IMR-90 (cell line): Measurements from ENCODE around the gene TBRG4. TPM values are rescaled to one million over a fixed set of nuclear protein-coding genes. Genes with fewer than 3 reads are reported as not detected.

ENCODE experiments used
- ATAC-seq: fragments of 200-7000 bp; cut with Tn5 transposase; 2 replicates; pipeline ENCODE4 v1.9.1; 2020; ENCODE audit warnings: low read depth, mild to moderate bottlenecking, moderate library complexity
- BruUV-seq: library from RNA; stranded (reverse); fragments of 400-500 nt; replicated peaks from 2 replicates; lab custom pipeline; 2021; lab: Mats Ljungman, UMichigan
- CTCF ChIA-PET: fragments of 300-600 bp; formaldehyde crosslinking; extraction: SDS; loops from one replicate; lab custom pipeline; 2021; ENCODE audit warnings: antibody characterized with exemption; lab: Yijun Ruan, JAX
- POLR2A ChIA-PET: fragments of 300-600 bp; sonication (Branson Sonifier 250); formaldehyde crosslinking; loops from one replicate; lab custom pipeline; 2022; ENCODE audit warnings: antibody characterized with exemption; ENCODE audit not compliant: unreplicated experiment; lab: Charles Lee
- DNase-seq: peaks from one replicate; pipeline ENCODE4 v3.0.0; 2013
- H2AFZ ChIP-seq: replicated peaks from 2 replicates; pipeline ENCODE3; 2013; ENCODE audit warnings: low read length, mild to moderate bottlenecking; ENCODE audit not compliant: poor library complexity
- H2AK5ac ChIP-seq: 2 replicates; pipeline ENCODE4 v1.6.1; 2013; ENCODE audit warnings: low read depth, low read length, inconsistent platforms
- H2AK9ac ChIP-seq: replicated peaks from 2 replicates; pipeline ENCODE3; 2013; ENCODE audit warnings: mild to moderate bottlenecking, low read depth, low read length, moderate library complexity; ENCODE audit not compliant: poor library complexity
- H2BK120ac ChIP-seq: 2 replicates; pipeline ENCODE4 v1.6.1; 2013; ENCODE audit warnings: low read depth, low read length, inconsistent platforms
- H2BK15ac ChIP-seq: 3 replicates; pipeline ENCODE4 v1.6.1; 2013; ENCODE audit warnings: low read depth, low read length, inconsistent platforms
- H2BK20ac ChIP-seq: 2 replicates; pipeline ENCODE4 v1.6.1; 2013; ENCODE audit warnings: low read depth, mild to moderate bottlenecking, inconsistent platforms, low read length, moderate library complexity
- H2BK5ac ChIP-seq: 2 replicates; pipeline ENCODE4 v1.6.1; 2013; ENCODE audit warnings: mild to moderate bottlenecking, low read depth, low read length, inconsistent platforms; ENCODE audit not compliant: poor library complexity, severe bottlenecking
- H3K14ac ChIP-seq: replicated peaks from 2 replicates; pipeline ENCODE4 v1.6.1; 2013; ENCODE audit warnings: low read depth, low read length, inconsistent platforms
- H3K18ac ChIP-seq: 2 replicates; pipeline ENCODE4 v1.6.1; 2013; ENCODE audit warnings: low read depth, low read length, control low read depth
- H3K23ac ChIP-seq: 2 replicates; pipeline ENCODE4 v1.6.1; 2013; ENCODE audit warnings: low read depth, low read length, inconsistent platforms
- H3K27ac ChIP-seq: 2 replicates; pipeline ENCODE4 v1.5.1; 2013; ENCODE audit warnings: mild to moderate bottlenecking, control low read depth, low read length; ENCODE audit not compliant: insufficient read depth
- H3K27me3 ChIP-seq: 2 replicates; pipeline ENCODE4 v1.6.1; 2013; ENCODE audit warnings: low read length; ENCODE audit not compliant: control insufficient read depth, insufficient read depth
- H3K36me3 ChIP-seq: 2 replicates; pipeline ENCODE4 v1.6.1; 2013; ENCODE audit warnings: low read length, mixed read lengths; ENCODE audit not compliant: control insufficient read depth, insufficient read depth
- H3K4ac ChIP-seq: 2 replicates; pipeline ENCODE4 v1.6.1; 2013; ENCODE audit warnings: low read depth, low read length, inconsistent platforms
- H3K4me1 ChIP-seq: 2 replicates; pipeline ENCODE4 v1.6.1; 2013; ENCODE audit warnings: low read length, mixed read lengths; ENCODE audit not compliant: control insufficient read depth, insufficient read depth
- H3K4me2 ChIP-seq: 2 replicates; pipeline ENCODE4 v1.6.1; 2013; ENCODE audit warnings: low read depth, mild to moderate bottlenecking, control low read depth, low read length, moderate library complexity
- H3K4me3 ChIP-seq: 2 replicates; pipeline ENCODE4 v1.5.1; 2013; ENCODE audit warnings: low read depth, mild to moderate bottlenecking, control low read depth, low read length, moderate library complexity; ENCODE audit not compliant: insufficient read depth
- H3K56ac ChIP-seq: 2 replicates; pipeline ENCODE4 v1.6.1; 2013; ENCODE audit warnings: low read length, inconsistent platforms; ENCODE audit not compliant: insufficient read depth; ENCODE audit errors: extremely low read depth
- H3K79me1 ChIP-seq, 2 experiments: 2 replicates each; pipeline ENCODE4 v1.6.1; 2013; ENCODE audit warnings: low read length in 2 of 2, inconsistent platforms in 1 of 2, low read depth in 1 of 2
- H3K9ac ChIP-seq: 2 replicates; pipeline ENCODE4 v1.6.1; 2013; ENCODE audit warnings: low read depth, low read length, control low read depth
- H3K9me1 ChIP-seq: 2 replicates; pipeline ENCODE4 v1.6.1; 2013; ENCODE audit warnings: low read length, inconsistent platforms; ENCODE audit not compliant: insufficient read depth
- H3K9me3 ChIP-seq: 2 replicates; pipeline ENCODE4 v1.6.1; 2013; ENCODE audit warnings: low read length; ENCODE audit not compliant: control insufficient read depth, insufficient read depth
- H4K20me1 ChIP-seq: 2 replicates; pipeline ENCODE4 v1.6.1; 2013; ENCODE audit warnings: low read length, inconsistent platforms; ENCODE audit not compliant: insufficient read depth
- H4K5ac ChIP-seq: 2 replicates; pipeline ENCODE4 v1.6.1; 2013; ENCODE audit warnings: mild to moderate bottlenecking, low read depth, low read length, control low read depth
- H4K8ac ChIP-seq, 2 experiments: 2 replicates each; pipeline ENCODE4 v1.6.1; 2013; ENCODE audit warnings: low read depth in 2 of 2, low read length in 2 of 2, control low read depth in 1 of 2, inconsistent platforms in 1 of 2
- H4K91ac ChIP-seq: 2 replicates; pipeline ENCODE4 v1.6.1; 2013; ENCODE audit warnings: low read depth, low read length, inconsistent platforms; ENCODE audit not compliant: insufficient read depth
- CTCF ChIP-seq: conservative IDR thresholded peaks from 2 replicates; pipeline ENCODE4 v1.5.1; 2012; ENCODE audit warnings: mild to moderate bottlenecking, low read depth, low read length, improper control_type of control experiment
- MAFK ChIP-seq: IDR thresholded peaks from 2 replicates; pipeline ENCODE4 v1.6.1; 2012; ENCODE audit warnings: low read depth, low read length, improper control_type of control experiment
- MAZ ChIP-seq: IDR thresholded peaks from 2 replicates; pipeline ENCODE4 v1.6.1; 2012; ENCODE audit warnings: low read depth, mild to moderate bottlenecking, low read length, improper control_type of control experiment, moderate library complexity, borderline replicate concordance
- NFE2L2 ChIP-seq: fragments of 150-350 bp; IDR thresholded peaks from 2 replicates; pipeline ENCODE4 v1.6.1; 2016; ENCODE audit warnings: low read depth, mild to moderate bottlenecking, low read length
- RAD21 ChIP-seq: IDR thresholded peaks from 2 replicates; pipeline ENCODE4 v1.6.1; 2012; ENCODE audit warnings: low read length, improper control_type of control experiment
- USF2 ChIP-seq: fragments of 150-350 bp; IDR thresholded peaks from 2 replicates; pipeline ENCODE4 v1.6.1; 2017; ENCODE audit warnings: mild to moderate bottlenecking, antibody characterized with exemption, low read length, low read depth
- WGBS, 2 experiments: methylation state at CpG; one replicate each; pipeline versions ENCODE4 v1.1.5 to v1.1.7; 2013; ENCODE audit warnings: missing lambda C conversion rate in 2 of 2; ENCODE audit not compliant: insufficient read length in 1 of 2; ENCODE audit errors: extremely low coverage in 2 of 2; 5-methylcytosine and 5-hydroxymethylcytosine counted together
- dilution Hi-C: fragments of 300-500 bp; cut with HindIII; formaldehyde crosslinking; loops from one replicate; pipeline ENCODE4 v1.14.3; 2018; ENCODE audit warnings: low sequenced_read_pairs; ENCODE audit not compliant: unreplicated experiment
- in situ Hi-C: fragments of 300-500 bp; cut with MboI; formaldehyde crosslinking; loops from 3 replicates; pipeline ENCODE4 v1.14.3; 2019; ENCODE audit warnings: low sequenced_read_pairs, inconsistent platforms, mixed read lengths
- intact Hi-C: fragments of 100-400 bp; cut with micrococcal nuclease; formaldehyde crosslinking; loops from 2 replicates; pipeline ENCODE4 v1.10.0; 2022
- polyA plus RNA-seq, 3 experiments: library from polyadenylated mRNA; depleted of rRNA; stranded (reverse); fragments of >200 nt; gene quantifications; 2 replicates each; pipeline ENCODE4 v1.2.3, GENCODE V29; 2012; ENCODE audit warnings: low replicate concordance in 1 of 3
- total RNA-seq: library from RNA; depleted of rRNA; stranded (reverse); fragments of >200 nt; gene quantifications from 2 replicates; pipeline ENCODE4 v1.2.3, GENCODE V29; 2012

Gene TBRG4
- total and polyA plus RNA-seq, 2 of the 4 experiments (the other 2 are of a cell fraction) = 71.6 to 77.6 TPM

GRCh38 chr7:45122975-45123860, 11.7 kb upstream of the TBRG4 start (continued):
- no peak for TF ChIP-seq MAZ

- H3K56ac ChIP-seq = no peak overlapping the region
- H2BK20ac ChIP-seq = no peak overlapping the region
- no peak overlapping the region for H3K4me2 ChIP-seq
- H2AK5ac ChIP-seq = no peak overlapping the region
- H4K20me1 ChIP-seq = no peaks in the 10 kb centered on the region
- H4K8ac ChIP-seq = no peak overlapping the region
- H3K14ac ChIP-seq = no peak overlapping the region
- H4K91ac ChIP-seq = no peak overlapping the region
- no peaks in the 10 kb centered on the region for H3K4me1 ChIP-seq
- DNase-seq (no peak), ATAC-seq (no peak)
- peaks cover 31% of the 10 kb centered on the region for H3K27me3 ChIP-seq
- no peak overlapping the region for H3K18ac ChIP-seq
- no peak overlapping the region for H3K9ac ChIP-seq
- no peak overlapping the region for H2AK9ac ChIP-seq
- no peak overlapping the region for H2BK15ac ChIP-seq
- dilution Hi-C loops (no loop called here), in situ Hi-C loops (no loop called here), intact Hi-C loops (no loop called here)
- H2BK5ac ChIP-seq = no peak overlapping the region
- WGBS, 2 experiments = no CpG with 5 or more reads among the region's 3 CpGs
- BruUV-seq = no TSS peak
- H2AFZ ChIP-seq = peak overlapping the region; percentile 35
- TF ChIP-seq CTCF (no peak), MAFK (no peak), RAD21 (no peak), NFE2L2 (no peak), USF2 (no peak)
- no peak overlapping the region for H3K27ac ChIP-seq
- CTCF ChIA-PET = no interaction called here
- no peak overlapping the region for H2BK120ac ChIP-seq
- POLR2A ChIA-PET = no interaction called here
- no peaks in the 10 kb centered on the region for H3K36me3 ChIP-seq
- H4K5ac ChIP-seq = no peak overlapping the region
- H3K4ac ChIP-seq = no peak overlapping the region
- no peak overlapping the region for H3K23ac ChIP-seq
- H3K79me1 ChIP-seq = no peaks in the 10 kb centered on the region
- no peaks in the 10 kb centered on the region for H3K9me1 ChIP-seq
- H3K4me3 ChIP-seq = no peak overlapping the region
- no peaks in the 10 kb centered on the region for H3K9me3 ChIP-seq
Observed at GRCh38 chr7:45119550-45119949, 8.1 kb upstream of the TBRG4 start.
